GM10847 (cell line): ENCODE data around the gene UPF1.

Experiments used
- POLR2A ChIP-seq: IDR thresholded peaks from 2 replicates; pipeline ENCODE4 v1.6.1; 2011; ENCODE audit not compliant: insufficient read length; ENCODE audit errors: extremely low read depth

Gene UPF1

DNA sequence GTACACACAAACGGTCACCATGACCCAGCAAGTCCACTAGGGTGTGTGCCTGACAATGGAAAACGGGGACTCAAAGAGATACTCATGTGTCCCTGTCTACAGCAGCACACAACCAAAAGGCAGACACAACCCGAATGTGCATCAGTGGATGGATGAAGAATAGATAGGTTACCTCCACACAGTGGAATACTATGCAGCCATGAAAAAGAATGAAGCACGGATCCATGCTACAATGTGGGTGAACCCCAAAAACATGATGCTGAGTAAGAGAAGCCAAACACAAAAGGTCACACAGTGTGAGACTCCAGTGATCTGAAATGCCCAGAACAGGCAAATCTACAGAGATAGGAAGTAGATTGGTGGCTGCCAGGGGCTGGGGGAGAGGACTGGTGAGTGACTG lies 55.2 kb downstream of the UPF1 start:
- no peak for TF ChIP-seq POLR2A

DNA sequence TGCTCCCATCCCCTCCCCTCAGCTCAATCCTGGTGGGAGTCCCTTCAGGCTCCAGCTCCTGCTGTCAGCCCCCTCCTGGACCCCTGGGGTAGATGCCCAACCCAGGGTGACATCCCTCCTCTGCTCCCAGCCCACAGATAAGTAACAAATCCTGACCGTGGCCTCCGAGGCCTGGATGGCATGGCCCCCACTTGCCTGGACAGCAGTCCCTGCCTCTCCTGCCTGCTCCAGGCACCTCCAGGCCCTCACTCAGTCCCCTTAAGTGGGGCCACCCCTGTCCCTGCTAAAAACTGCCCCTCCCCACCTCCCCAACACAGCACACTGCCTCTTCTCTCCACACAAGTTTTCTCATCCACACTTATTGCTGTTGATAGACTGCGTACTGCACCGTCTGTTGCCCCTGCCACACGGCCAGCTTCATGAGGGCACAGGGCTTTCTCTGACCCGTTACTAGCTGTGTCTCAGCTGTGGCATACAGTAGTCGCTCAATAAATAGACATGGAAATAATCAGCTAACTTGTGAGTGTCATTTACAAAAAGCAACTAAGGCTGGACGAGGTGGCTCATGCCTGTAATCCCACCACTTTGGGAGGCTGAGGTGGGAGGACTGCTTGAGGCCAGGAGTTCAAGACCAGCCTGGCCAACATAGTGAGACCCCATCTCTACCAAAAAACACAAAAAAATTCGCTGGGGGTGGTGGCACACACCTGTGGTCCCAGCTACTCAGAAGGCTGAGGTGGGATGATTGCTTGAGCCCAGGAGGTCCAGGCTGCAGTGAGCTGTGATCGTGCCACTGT lies 58.4 kb downstream of the UPF1 start:
- TF ChIP-seq POLR2A = no peak

DNA sequence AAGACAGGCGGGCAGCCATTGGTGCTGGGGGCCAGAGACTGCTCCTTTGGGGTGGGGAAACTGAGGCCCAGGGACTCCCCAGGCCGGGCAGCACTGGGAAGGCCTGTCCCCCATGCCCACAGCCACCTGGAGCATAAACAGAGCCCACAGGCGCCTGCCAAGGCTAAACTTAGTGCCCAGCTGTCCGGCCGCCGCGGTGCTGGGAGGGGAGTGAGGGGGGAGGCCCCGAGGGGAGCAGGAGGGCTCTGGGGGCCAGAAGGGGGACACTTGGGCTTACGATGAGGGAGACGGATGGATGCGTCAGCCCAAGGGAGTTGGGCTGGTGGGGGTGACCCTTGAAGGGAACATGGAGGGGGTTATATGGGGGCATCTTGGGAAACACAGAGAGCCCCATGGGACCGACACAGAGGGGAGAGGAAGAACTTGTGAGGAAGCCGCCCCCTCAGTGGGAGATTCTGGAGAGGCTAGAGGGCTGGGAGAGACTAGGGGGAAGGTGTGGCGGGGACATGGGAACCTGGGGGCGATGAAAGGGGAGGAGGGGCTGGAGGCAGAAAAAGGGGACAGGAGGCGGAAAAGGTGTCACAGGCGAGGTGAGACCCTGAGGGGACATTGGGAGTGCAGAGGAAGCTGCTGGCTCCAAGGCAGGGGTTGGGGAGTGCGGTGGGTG lies 62.0 kb downstream of the UPF1 start:
- no peak for TF ChIP-seq POLR2A

DNA sequence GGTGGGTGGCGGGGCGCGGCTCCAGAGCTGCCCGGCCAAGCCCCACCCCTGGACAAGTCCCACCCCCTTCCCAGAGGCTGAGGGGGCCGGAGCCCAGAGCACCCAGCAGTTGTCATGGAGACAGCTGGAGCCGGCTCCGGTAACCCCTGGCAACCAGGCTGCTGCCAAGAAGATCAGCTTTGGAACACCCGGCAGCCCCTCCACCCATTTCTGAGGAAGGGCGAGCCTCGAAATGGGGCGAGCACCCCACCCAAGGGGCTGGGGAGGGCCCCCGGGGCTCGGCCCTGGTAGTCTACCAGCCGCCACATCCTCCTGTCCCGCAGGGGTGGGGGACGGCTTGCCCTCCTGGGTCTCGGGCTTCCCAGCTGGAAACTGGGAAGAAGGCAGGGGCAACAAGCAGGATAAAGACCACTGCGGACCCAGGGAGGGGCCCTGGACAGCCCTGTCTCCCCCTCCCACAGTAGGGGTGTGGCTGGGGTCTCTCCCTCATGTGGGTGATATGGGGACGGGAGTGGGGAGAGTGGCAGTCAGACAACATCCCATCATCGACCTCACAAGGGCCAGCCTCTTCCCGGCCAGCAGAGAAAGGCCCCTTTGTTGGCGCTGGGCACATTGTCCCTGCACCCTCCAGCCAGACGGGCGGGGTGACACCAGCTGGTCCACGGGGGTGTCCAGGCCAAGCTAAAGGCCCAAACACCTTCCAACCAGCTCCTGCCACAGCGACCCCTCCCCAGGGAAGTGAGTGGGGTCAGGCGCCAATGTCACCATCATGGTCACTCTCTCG lies 62.7 kb downstream of the UPF1 start:
- no peak for TF ChIP-seq POLR2A

DNA sequence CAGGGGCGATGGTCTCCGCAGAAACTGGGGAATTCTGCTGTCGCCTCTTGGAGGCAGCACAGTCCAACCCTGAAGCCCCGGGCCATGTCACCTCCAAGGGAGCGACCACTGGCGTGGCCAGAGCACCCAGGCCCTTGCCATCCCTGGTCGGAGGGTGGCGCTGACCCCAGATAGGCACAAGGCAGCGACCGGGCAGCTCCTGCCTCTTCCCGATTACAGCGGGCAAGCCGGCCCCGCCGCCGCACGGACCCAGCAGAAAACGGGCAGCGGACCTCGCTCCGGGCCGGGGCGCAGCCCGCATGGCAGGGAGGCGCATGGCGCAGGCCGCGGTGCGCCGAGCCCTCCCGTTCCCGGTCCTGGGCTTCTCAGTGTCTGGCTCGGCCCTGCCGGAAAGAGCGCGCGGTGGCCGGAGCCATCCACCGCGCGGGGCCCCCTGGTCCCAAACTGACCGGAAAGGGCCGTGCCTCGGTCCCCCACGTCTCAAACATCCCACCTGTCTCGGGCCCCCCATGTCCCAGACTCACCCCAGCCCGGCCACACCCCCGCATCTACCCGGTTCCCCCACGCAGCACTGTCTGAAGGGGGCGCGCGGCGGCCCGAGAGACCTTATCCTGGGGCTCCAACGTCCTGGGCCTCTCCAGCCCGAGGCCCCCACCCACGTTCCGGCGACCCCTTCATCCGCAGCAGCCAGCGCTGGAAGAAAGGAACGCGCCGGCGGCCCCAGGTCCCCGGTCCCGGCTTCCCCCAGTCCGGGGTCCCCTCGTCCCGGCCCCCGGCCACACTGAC lies 63.5 kb downstream of the UPF1 start:
- TF ChIP-seq POLR2A = no peak

DNA sequence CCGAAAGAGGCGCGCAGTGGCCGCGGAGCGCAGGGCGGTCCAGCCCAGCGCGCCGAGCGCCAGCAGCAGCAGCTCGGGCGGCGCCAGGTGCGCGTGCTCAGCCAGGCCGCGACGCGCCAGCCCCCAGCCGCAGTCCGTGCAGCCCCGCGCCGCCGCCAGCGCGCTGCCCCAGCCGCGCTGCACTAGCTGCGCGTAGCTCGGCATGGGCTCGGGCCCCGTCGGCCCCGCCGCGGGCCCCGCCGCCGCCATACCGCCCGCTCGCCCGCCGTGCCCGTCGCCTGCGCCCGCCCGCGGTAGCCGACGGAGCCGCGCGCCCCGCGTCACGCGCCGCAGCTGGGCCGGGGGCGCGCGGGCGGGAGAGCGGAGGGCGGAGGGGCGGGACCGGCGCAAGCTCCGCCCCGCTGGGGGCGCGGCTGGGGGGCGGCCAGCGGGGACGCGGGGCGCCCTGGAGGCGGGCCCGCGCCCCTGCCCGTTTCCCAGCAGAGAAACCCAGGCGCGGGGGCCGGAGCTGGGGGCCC lies 64.1 kb downstream of the UPF1 start, which contains the start of gene CERS1:
CERS1 (minus strand) TSS at position 335 of the 518 bp plus-strand sequence; CDS start at position 249, 86 bp downstream.
- TF ChIP-seq POLR2A = no peak

DNA sequence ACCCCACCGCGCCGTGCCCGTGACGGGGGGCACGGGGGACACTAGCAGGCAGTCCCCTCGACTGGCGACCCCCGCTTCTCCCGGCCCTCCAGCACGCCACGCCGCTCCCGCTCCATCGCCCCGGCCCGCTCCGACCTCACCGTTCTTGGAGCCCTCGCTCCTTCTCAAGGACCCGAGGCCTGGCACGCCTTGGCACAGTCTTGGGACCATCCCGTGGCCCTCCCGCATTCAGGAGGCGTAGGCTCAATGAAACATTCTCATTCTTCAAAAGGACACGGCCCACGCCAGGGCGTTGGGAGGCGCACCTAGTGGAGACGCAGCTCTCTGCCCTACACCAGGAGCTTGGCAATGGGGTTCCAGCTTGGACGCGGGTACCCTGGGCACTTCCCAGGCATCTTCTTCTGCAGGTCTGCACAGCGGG lies 64.7 kb downstream of the UPF1 start:
- TF ChIP-seq POLR2A = no peak

DNA sequence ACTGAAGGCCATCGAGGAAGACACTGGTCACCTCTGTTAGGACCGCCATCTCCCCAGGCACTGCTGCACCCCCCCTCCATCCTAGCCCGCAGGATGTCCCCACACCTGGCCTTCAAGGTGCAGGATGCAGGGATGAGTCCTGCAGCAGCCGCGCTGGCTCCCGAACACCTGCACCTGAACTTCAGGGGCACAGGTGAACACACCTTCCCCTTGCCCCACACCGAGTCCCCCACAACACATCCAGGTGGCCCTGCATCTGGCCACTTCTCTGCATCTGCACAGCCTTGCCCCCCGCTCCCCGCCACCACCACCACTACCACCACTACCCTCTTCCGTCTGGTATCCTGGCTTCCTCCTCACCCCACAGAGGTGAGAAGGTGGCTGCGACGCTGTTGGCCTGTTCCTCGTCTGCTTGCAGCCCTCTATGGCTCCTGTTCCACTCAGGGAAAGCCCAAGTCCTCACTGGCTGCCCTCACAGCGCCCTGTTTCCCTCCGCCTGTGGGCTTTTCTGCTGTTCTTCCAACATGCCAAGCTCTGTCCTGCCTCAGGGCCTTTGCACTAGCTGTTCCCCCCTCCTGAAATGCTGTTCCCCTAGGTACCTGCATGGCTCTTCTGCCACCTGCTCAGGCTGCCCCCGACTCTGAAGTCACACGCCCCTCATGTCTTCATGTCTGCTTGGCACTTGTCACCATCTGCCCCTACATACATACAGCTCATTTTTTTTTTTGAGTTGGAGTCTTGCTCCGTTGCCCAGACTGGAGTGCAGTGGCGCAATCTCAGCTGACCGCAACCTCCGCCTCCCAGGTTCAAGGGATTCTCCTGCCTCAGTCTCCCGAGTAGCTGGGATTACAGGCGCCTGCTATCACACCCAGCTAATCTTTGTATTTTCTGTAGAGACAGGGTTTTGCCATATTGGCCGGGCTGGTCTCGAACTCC lies 65.6 kb downstream of the UPF1 start:
- no peak for TF ChIP-seq POLR2A

DNA sequence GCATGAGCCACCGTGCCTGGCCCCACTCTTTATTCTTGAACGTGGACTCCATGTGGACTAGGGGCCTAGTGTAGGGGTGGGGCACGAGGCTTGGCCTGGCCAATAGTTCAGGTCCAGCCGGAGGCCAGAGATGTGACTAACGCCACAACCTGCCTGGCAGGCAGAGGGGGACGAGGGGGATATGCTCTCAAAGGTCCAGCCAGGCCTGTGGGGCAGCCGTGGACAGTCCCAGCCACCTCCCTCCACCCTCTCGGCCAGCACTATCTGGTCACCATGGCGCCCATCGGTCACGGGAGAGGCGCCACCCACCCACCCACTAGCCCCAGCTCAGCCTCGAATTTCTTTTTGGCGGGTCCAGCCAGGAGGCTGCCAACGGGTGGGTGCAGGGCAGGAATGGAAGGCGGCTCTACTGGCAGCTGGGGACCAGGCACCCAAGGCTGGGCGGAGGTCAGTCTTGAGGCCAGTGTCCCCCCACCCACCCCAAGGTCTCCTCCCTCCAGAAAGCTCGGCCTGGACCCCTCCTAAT lies 66.4 kb downstream of the UPF1 start:
- no peak for TF ChIP-seq POLR2A

DNA sequence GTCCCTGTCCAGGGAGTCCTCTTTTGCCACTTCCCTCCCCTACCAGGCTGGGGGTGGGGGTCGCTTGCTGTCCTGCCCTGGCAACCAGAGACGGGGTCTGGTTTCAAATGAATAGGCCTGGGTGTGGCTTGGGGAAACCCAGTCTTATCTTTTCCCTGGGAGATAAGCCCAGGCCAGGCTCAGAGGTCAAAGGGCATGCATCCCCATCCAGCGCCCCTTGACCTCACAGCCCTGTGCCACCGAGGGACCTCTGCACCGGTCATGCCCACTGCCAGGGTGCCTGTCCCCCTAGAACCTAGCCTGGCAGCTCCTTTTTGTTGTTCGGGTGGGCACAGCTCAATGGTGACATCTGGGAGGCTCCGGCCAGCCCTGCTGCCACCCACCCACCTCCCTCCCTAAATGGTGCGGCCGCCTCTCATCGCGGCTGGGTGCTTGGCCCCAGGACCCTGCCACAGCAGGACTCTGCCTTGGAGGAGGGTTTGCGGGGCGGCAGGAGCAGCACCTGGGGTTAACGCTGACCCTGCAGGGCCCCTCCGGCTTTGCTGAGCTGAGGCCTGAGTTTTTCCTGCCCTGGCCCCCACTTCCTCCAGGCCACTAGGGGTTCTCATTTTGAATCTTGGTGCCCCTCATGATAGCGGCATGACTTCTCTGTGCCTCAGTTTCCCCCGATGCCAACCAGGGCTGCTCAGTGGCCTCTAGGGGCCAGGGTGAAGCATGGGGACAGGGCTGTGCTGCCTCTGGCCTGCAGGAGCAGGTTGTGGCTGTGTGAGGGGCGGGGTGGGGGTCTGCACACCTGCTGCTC lies 67.0 kb downstream of the UPF1 start:
- no peak for TF ChIP-seq POLR2A

DNA sequence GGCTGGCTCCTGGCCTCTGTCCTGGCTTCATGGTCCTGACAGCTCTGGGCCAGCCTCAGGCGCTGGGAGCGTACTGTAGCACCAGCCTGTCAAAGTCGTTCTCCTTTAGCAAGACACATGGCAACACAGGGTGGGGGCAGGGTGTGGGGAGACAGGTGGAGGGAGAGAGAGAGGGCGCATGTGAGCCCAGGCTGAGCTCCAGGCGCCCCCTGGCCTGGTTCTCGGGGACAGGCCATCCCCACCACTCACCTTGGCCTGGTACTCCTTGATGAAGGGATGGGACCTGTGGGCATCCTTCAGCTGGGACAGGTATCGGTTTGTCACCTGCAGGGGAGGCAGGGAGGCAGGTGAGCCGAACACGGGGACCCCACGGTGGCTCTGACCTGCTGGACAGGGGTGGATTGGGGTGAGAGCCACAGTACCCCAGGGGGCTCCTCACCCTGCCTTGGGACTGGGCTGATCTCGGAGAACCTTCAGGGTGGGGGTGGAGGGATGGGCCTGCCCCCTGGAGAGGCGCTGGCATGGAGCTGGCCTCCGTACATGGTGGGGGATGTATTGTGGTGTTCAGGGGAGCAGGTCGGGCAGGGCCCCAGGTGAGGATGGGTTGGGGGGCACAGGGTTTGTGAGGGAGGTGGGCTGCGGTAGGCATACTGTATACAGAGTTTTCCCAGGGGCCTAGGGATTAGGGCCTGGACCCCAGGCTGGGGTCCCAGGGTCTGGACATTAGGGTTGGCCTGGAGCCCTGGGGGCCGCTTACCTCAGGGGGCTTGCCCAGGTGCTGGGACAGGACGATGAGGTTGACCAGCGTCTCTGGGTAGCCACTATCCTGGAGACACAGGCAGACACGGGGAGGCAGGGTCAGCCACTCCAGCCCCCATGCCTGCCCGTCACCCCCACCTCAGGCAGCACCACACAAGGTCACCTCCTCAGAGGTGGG lies 68.1 kb downstream of the UPF1 start:
- no peak for TF ChIP-seq POLR2A
